Mesendoderm (in vitro differentiated cells): ENCODE results near the gene CXCR6.

Experiments used
- DNase-seq: peaks from one replicate; pipeline ENCODE4 v3.0.0; 2013
- H2AK5ac ChIP-seq: 2 replicates; pipeline ENCODE4 v1.6.1; 2013; ENCODE audit warnings: low read length, inconsistent platforms
- H2BK120ac ChIP-seq: 2 replicates; pipeline ENCODE4 v1.6.1; 2013; ENCODE audit warnings: low read depth, mild to moderate bottlenecking, low read length, moderate library complexity, mixed read lengths
- H2BK15ac ChIP-seq: replicated peaks from 2 replicates; pipeline ENCODE4 v1.6.1; 2013; ENCODE audit warnings: low read depth, mild to moderate bottlenecking, moderate library complexity
- H2BK5ac ChIP-seq: 2 replicates; pipeline ENCODE4 v1.6.1; 2013; ENCODE audit warnings: low read length, inconsistent platforms
- H3K18ac ChIP-seq: 2 replicates; pipeline ENCODE4 v1.6.1; 2013; ENCODE audit warnings: mild to moderate bottlenecking, low read length, mixed read lengths
- H3K23ac ChIP-seq: one replicate; pipeline ENCODE4 v1.6.1; 2013; ENCODE audit warnings: low read length
- H3K27ac ChIP-seq: 2 replicates; pipeline ENCODE4 v1.5.1; 2013; ENCODE audit warnings: low read depth, mild to moderate bottlenecking, inconsistent platforms, low read length, moderate library complexity
- H3K27me3 ChIP-seq: 2 replicates; pipeline ENCODE4 v1.6.1; 2013; ENCODE audit warnings: low read length, control low read depth, mild to moderate bottlenecking, inconsistent platforms; ENCODE audit not compliant: insufficient read depth, poor library complexity
- H3K36me3 ChIP-seq: 2 replicates; pipeline ENCODE4 v1.6.1; 2013; ENCODE audit warnings: low read length, inconsistent platforms; ENCODE audit not compliant: control insufficient read depth, insufficient read depth
- H3K4ac ChIP-seq: one replicate; pipeline ENCODE4 v1.6.1; 2013; ENCODE audit warnings: low read depth, mild to moderate bottlenecking, low read length, moderate library complexity
- H3K4me1 ChIP-seq: 2 replicates; pipeline ENCODE4 v1.6.1; 2013; ENCODE audit warnings: low read depth, low read length, inconsistent platforms; ENCODE audit not compliant: control insufficient read depth
- H3K4me2 ChIP-seq: 2 replicates; pipeline ENCODE4 v1.6.1; 2013; ENCODE audit warnings: low read length
- H3K4me3 ChIP-seq: 2 replicates; pipeline ENCODE4 v1.5.1; 2013; ENCODE audit warnings: mild to moderate bottlenecking, low read length
- H3K56ac ChIP-seq: one replicate; pipeline ENCODE4 v1.6.1; 2013; ENCODE audit warnings: low read length
- H3K79me1 ChIP-seq: 2 replicates; pipeline ENCODE4 v1.6.1; 2013; ENCODE audit warnings: low read length, inconsistent platforms
- H3K79me2 ChIP-seq: 2 replicates; pipeline ENCODE4 v1.6.1; 2013; ENCODE audit warnings: mild to moderate bottlenecking, low read length; ENCODE audit not compliant: control insufficient read depth, insufficient read depth
- H3K9ac ChIP-seq: 2 replicates; pipeline ENCODE4 v1.6.1; 2013; ENCODE audit warnings: low read length, inconsistent platforms
- H4K5ac ChIP-seq: one replicate; pipeline ENCODE4 v1.6.1; 2013; ENCODE audit warnings: low read length
- H4K8ac ChIP-seq: one replicate; pipeline ENCODE4 v1.6.1; 2013; ENCODE audit warnings: low read depth, mild to moderate bottlenecking, control low read depth, low read length, moderate library complexity
- WGBS: extraction: QIAGEN DNeasy Blood & Tissue Kit; methylation state at CpG from one replicate; pipeline ENCODE4 v1.1.7; 2013; ENCODE audit warnings: low lambda C conversion rate, missing lambda C conversion rate; ENCODE audit not compliant: insufficient coverage; ENCODE audit errors: extremely low coverage; 5-methylcytosine and 5-hydroxymethylcytosine counted together

CXCR6 gene

DNA sequence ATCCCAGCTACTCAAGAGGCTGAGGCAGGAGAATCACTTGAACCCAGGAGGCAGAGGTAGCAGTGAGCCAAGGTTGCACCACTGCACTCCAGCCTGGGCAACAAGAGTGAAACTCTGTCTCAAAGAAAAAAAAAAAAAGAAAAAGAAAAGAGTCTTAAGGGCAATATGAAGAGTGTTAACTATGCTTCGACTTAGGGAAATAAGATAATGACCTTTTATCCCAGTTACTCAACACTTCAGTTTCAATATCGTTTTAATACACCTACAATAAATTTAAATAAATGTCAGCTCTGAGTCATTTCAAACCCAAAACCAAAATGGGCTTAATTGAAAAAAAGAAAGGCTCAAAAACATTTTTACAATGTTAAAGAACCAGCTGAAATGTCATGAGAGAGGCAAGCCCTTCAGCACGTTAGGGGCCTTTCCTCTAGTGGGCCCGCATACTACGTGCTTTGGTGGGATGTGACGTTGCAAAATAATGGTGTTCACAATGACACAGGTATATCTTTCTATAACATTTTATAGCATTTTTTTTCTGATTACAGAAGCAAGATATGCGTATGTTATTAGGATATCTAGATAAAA, 37.1 kb downstream of the CXCR6 start:
- Histone ChIP-seq H2BK5ac (no peak overlapping the region), H2BK15ac (no peak overlapping the region), H3K4me2 (no peak overlapping the region), H3K23ac (no peak overlapping the region), H3K27ac (no peak overlapping the region), H3K9ac (no peak overlapping the region), H4K5ac (no peak overlapping the region), H3K79me2 (no peaks in the 10 kb centered on the region), H3K4me1 (no peaks in the 10 kb centered on the region), H4K8ac (no peak overlapping the region), H3K4me3 (no peak overlapping the region), H2BK120ac (no peak overlapping the region), H3K79me1 (no peaks in the 10 kb centered on the region), H2AK5ac (no peak overlapping the region), H3K4ac (no peak overlapping the region), H3K18ac (no peak overlapping the region), H3K56ac (no peak overlapping the region), H3K27me3 (no peaks in the 10 kb centered on the region), H3K36me3 (peaks cover 2% of the 10 kb centered on the region)
- 100% methylated on average over 1 of the region's 7 CpGs for WGBS
- DNase-seq: no peak

DNA sequence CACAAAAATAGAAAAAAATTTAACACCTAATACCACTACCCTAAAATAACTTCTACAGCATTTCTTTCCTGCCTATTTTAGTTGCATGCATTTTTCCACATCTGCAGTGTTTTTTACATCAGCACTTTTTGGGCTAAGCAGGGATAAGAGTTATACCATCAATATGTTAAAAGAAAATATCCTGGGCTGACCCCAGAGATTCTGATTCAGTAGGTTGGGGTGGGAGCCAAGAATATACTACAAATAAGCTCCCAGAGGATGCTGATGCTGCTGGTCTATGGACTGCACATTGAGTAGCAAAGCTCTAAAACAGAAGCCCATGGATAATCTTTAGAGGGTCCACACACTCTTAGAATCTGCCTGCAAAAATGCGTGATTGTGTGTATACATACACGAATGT, 37.6 kb downstream of the CXCR6 start:
- Histone ChIP-seq H3K4me2 (no peak overlapping the region), H3K79me2 (no peaks in the 10 kb centered on the region), H3K56ac (no peak overlapping the region), H3K27ac (no peak overlapping the region), H4K5ac (no peak overlapping the region), H2BK120ac (no peak overlapping the region), H3K4me1 (no peaks in the 10 kb centered on the region), H3K18ac (no peak overlapping the region), H3K27me3 (no peaks in the 10 kb centered on the region), H2BK5ac (no peak overlapping the region), H3K9ac (no peak overlapping the region), H4K8ac (no peak overlapping the region), H2BK15ac (no peak overlapping the region), H3K79me1 (no peaks in the 10 kb centered on the region), H3K4ac (no peak overlapping the region), H3K23ac (no peak overlapping the region), H3K36me3 (peaks cover 2% of the 10 kb centered on the region), H3K4me3 (no peak overlapping the region), H2AK5ac (no peak overlapping the region)
- no CpG with 5 or more reads among the region's 2 CpGs for whole genome bisulfite sequencing
- no peak for DNase-seq

DNA sequence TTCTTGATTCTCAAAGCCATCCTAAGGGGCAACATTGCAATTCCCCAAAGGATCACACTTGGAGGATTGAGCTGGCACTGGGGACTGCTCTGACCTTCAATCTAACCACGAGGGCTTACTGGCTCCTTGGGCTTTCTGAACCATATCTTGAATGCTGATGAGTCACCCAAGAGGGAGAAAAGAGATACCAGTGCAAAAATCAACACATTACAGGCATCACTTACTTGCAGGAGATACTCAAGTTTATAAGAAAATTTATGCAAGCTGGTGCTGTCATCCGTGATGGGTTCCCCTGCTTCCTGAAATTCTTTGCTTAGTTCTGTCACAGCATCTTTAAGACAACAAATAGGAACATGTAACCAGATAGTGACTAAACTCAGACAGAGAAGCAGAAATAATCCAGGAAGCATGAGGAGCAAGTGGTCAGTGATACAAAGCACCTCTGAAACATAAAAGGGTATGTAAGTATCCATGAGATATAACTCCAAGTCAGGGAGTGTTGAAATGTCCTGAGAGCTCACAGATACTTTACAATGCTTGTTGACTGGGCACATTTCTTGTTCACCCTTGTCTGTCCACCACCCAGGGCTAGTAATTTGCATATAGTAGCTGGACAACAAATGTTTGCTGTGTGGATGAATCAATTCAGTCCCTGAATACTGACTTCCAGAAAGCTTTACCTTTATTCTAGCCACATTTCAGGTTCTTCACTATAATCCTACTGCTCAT, 38.2 kb downstream of the CXCR6 start:
- H3K56ac ChIP-seq: no peak overlapping the region
- H3K27ac ChIP-seq: no peak overlapping the region
- H3K27me3 ChIP-seq: no peaks in the 10 kb centered on the region
- no CpG with 5 or more reads among the region's 2 CpGs for WGBS
- no peak overlapping the region for H3K9ac ChIP-seq
- no peak overlapping the region for H3K4me3 ChIP-seq
- no peak overlapping the region for H3K4me2 ChIP-seq
- H2AK5ac ChIP-seq: no peak overlapping the region
- H4K8ac ChIP-seq: no peak overlapping the region
- H2BK120ac ChIP-seq: no peak overlapping the region
- no peaks in the 10 kb centered on the region for H3K4me1 ChIP-seq
- no peaks in the 10 kb centered on the region for H3K79me2 ChIP-seq
- no peak overlapping the region for H2BK15ac ChIP-seq
- H3K18ac ChIP-seq: no peak overlapping the region
- no peak overlapping the region for H2BK5ac ChIP-seq
- peaks cover 2% of the 10 kb centered on the region for H3K36me3 ChIP-seq
- peaks cover 5% of the 10 kb centered on the region for H3K79me1 ChIP-seq
- H3K4ac ChIP-seq: no peak overlapping the region
- H3K23ac ChIP-seq: no peak overlapping the region
- no peak for DNase-seq
- H4K5ac ChIP-seq: no peak overlapping the region

DNA sequence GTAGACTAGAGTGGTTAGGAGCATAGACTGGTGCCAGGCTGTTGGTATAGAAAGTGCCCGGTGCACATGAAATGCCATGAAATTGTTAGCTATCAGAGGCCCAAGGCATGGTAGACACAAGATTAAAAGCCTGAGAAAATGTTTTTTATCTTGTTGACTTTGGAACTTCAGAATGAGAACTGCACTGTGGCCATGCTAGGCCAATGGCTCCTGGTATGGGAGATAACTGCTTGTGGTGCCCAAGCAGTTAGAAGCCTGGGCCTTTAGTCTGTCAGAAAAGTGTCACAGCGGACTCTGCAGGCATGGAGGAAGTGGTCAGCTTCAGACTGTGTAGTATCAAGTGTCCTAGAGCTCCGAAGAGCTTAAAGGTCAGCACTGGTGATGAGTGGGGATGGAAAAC, 40.5 kb downstream of the CXCR6 start:
- no peaks in the 10 kb centered on the region for H3K4me1 ChIP-seq
- no peak overlapping the region for H2BK15ac ChIP-seq
- H3K4me2 ChIP-seq: no peak overlapping the region
- no peak overlapping the region for H3K56ac ChIP-seq
- DNase-seq: no peak
- H3K4me3 ChIP-seq: no peak overlapping the region
- no peaks in the 10 kb centered on the region for H3K27me3 ChIP-seq
- no peak overlapping the region for H4K8ac ChIP-seq
- no peak overlapping the region for H4K5ac ChIP-seq
- H3K36me3 ChIP-seq: peaks cover 2% of the 10 kb centered on the region
- no peak overlapping the region for H3K18ac ChIP-seq
- H3K4ac ChIP-seq: no peak overlapping the region
- H3K9ac ChIP-seq: no peak overlapping the region
- H3K27ac ChIP-seq: no peak overlapping the region
- no peak overlapping the region for H2BK5ac ChIP-seq
- no peak overlapping the region for H2BK120ac ChIP-seq
- H3K79me2 ChIP-seq: peaks cover 5% of the 10 kb centered on the region
- H2AK5ac ChIP-seq: no peak overlapping the region
- H3K23ac ChIP-seq: no peak overlapping the region
- H3K79me1 ChIP-seq: peaks cover 5% of the 10 kb centered on the region
- WGBS: no CpG with 5 or more reads among the region's 3 CpGs

DNA sequence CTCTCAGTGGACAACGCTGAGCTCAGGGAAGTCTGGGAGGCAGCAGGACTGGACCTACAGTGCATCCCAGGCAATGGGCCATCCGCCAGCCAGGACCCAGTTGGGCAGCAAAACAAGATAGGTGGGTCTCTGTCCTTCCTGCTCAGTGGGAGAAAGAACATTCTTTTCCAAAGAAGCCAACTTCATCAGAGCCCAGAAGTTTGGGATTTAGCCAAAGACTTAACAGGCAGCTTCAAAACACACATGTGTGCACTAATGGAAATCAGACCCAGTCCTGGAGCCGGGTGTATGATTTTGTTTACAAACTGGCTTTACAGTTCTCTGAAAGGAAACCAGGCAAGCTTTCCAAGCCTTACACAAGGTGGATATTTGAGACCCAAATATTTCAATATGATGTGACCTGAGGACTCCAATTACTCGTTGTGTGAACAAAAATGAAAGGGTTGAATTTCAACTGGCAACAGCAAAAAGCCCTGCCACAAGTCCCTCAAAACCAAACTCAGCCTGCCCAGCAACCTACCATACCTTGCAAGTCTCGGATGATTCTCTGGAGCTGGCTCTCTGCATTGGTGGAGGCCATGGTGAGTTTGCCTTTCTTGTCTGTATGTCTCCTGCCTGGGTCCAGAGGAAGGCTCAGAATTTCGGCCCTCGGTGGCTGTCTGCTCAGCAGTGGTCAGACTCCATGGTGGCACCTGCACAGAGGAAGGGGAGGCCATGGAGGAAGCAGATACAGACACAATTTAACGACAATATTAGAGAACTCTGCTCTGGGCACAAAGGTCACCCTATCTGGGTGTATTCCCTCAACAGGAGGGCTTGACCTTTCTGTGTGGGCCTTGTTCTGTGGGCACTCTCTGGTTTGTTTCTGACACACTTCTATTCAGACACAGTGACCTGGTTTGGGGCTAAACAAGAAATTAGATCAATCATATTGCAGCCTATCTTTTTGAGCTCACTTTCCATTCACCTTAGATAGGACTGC, 41.4 kb downstream of the CXCR6 start:
- H3K4me3 ChIP-seq: no peak overlapping the region
- no peak overlapping the region for H4K5ac ChIP-seq
- no peak overlapping the region for H3K9ac ChIP-seq
- H3K56ac ChIP-seq: no peak overlapping the region
- H3K4me2 ChIP-seq: no peak overlapping the region
- peaks cover 5% of the 10 kb centered on the region for H3K79me1 ChIP-seq
- no peak overlapping the region for H2AK5ac ChIP-seq
- no peak for DNase-seq
- H3K18ac ChIP-seq: no peak overlapping the region
- no peaks in the 10 kb centered on the region for H3K36me3 ChIP-seq
- peaks cover 5% of the 10 kb centered on the region for H3K79me2 ChIP-seq
- H2BK5ac ChIP-seq: no peak overlapping the region
- no peak overlapping the region for H4K8ac ChIP-seq
- no CpG with 5 or more reads among the region's 8 CpGs for WGBS
- H3K27me3 ChIP-seq: no peaks in the 10 kb centered on the region
- no peak overlapping the region for H3K27ac ChIP-seq
- no peaks in the 10 kb centered on the region for H3K4me1 ChIP-seq
- no peak overlapping the region for H3K4ac ChIP-seq
- no peak overlapping the region for H3K23ac ChIP-seq
- H2BK120ac ChIP-seq: no peak overlapping the region
- H2BK15ac ChIP-seq: no peak overlapping the region
